ENCODE data around the gene TCF3.

Gene TCF3

GRCh38 chr19:1613146-1613545 is 39.3 kb downstream of the TCF3 start:
- peaks cover 37% of the 10 kb centered on the region for H3K4me1 ChIP-seq (ENCODE audit: insufficient read depth, insufficient read length)
- no peak for TF ChIP-seq ZNF274 (IDR thresholded peaks at IDR 0.05; ENCODE audit: low read depth, low read length)
- no peak for TF ChIP-seq SUZ12 (IDR thresholded peaks at IDR 0.05; ENCODE audit: extremely low read depth, insufficient read depth, insufficient read length)
- no peak overlapping the region for H3K4me3 ChIP-seq (ENCODE audit: insufficient read length, low read depth)
- no peaks in the 10 kb centered on the region for H3K27me3 ChIP-seq (ENCODE audit: insufficient read depth, insufficient read length)
- H3K36me3 ChIP-seq (ENCODE audit: insufficient read depth, insufficient read length, low read length), result peaks cover 90% of the 10 kb centered on the region
- peaks cover 18% of the 10 kb centered on the region; the same call in 1 of the 2 replicates for H3K9me3 ChIP-seq (ENCODE audit: insufficient read depth, low read length)
- no peak for DNase-seq (ENCODE audit: low read depth, low spot score)
- no peak overlapping the region for H3K9ac ChIP-seq (ENCODE audit: insufficient read length, low read depth)

- H3K9me3 ChIP-seq (ENCODE audit: insufficient read depth, low read length), result peaks cover 15% of the 10 kb centered on the region; the same call in 1 of the 2 replicates
- no peak overlapping the region for H3K4me3 ChIP-seq (ENCODE audit: insufficient read length, low read depth)
- H3K9ac ChIP-seq (ENCODE audit: insufficient read length, low read depth), result no peak overlapping the region
- no peak for TF ChIP-seq SUZ12 (IDR thresholded peaks at IDR 0.05; ENCODE audit: extremely low read depth, insufficient read depth, insufficient read length)
- no peak for TF ChIP-seq ZNF274 (IDR thresholded peaks at IDR 0.05; ENCODE audit: low read depth, low read length)
- no peak for TF ChIP-seq YY1 (IDR thresholded peaks at IDR 0.05; ENCODE audit: insufficient read depth, insufficient read length)
- peaks cover 37% of the 10 kb centered on the region for H3K4me1 ChIP-seq (ENCODE audit: insufficient read depth, insufficient read length)
- DNase-seq (ENCODE audit: low read depth, low spot score), result no peak
- no peaks in the 10 kb centered on the region for H3K27me3 ChIP-seq (ENCODE audit: insufficient read depth, insufficient read length)
- peaks cover 83% of the 10 kb centered on the region for H3K36me3 ChIP-seq (ENCODE audit: insufficient read depth, insufficient read length, low read length)
Measured at GRCh38 chr19:1612114-1613086, 40.0 kb downstream of the TCF3 start.

GRCh38 chr19:1611353-1611752 is 41.1 kb downstream of the TCF3 start:
- H3K9ac ChIP-seq (ENCODE audit: insufficient read length, low read depth), result peak overlapping the region; percentile 21
- no peaks in the 10 kb centered on the region for H3K27me3 ChIP-seq (ENCODE audit: insufficient read depth, insufficient read length)
- peaks cover 37% of the 10 kb centered on the region for H3K4me1 ChIP-seq (ENCODE audit: insufficient read depth, insufficient read length)
- peaks cover 72% of the 10 kb centered on the region for H3K36me3 ChIP-seq (ENCODE audit: insufficient read depth, insufficient read length, low read length)
- TF ChIP-seq SUZ12 (IDR thresholded peaks at IDR 0.05; ENCODE audit: extremely low read depth, insufficient read depth, insufficient read length), result no peak
- no peak for TF ChIP-seq ZNF274 (IDR thresholded peaks at IDR 0.05; ENCODE audit: low read depth, low read length)
- no peak for TF ChIP-seq YY1 (IDR thresholded peaks at IDR 0.05; ENCODE audit: insufficient read depth, insufficient read length)
- peaks cover 7% of the 10 kb centered on the region; the same call in 1 of the 2 replicates for H3K9me3 ChIP-seq (ENCODE audit: insufficient read depth, low read length)
- no peak overlapping the region for H3K4me3 ChIP-seq (ENCODE audit: insufficient read length, low read depth)
- DNase-seq (ENCODE audit: low read depth, low spot score), result no peak

DNA sequence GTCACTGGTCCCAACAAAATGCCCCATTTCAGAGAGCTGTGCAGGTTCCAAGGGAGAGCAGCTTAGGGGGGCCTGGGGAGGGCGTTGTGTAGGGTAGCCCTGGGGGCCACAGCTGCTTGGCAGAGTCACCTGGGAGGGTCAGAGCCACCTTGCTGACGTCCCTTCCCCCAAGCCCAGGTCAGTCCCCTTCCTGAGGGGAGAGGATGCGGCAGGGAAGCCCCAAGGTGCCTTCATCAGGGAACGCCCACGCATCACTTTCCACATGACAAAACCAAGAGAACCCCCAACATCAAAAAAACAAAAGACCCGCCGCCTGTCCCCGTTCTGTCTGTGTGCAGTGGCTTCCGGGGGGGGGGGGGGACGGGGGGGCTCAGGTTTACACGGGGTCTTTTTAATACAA is 41.8 kb downstream of the TCF3 start:
- TF ChIP-seq YY1 (IDR thresholded peaks at IDR 0.05; ENCODE audit: insufficient read depth, insufficient read length) (no peak), ZNF274 (IDR thresholded peaks at IDR 0.05; ENCODE audit: low read depth, low read length) (no peak), SUZ12 (IDR thresholded peaks at IDR 0.05; ENCODE audit: extremely low read depth, insufficient read depth, insufficient read length) (no peak)
- no peak overlapping the region for H3K4me3 ChIP-seq (ENCODE audit: insufficient read length, low read depth)
- 0 out of 2 replicates have a peak, but pooled peaks cover under 1% of the 10 kb centered on the region for H3K9me3 ChIP-seq (ENCODE audit: insufficient read depth, low read length)
- peaks cover 37% of the 10 kb centered on the region for H3K4me1 ChIP-seq (ENCODE audit: insufficient read depth, insufficient read length)
- no peaks in the 10 kb centered on the region for H3K27me3 ChIP-seq (ENCODE audit: insufficient read depth, insufficient read length)
- DNase-seq (ENCODE audit: low read depth, low spot score), result no peak
- peaks cover 66% of the 10 kb centered on the region for H3K36me3 ChIP-seq (ENCODE audit: insufficient read depth, insufficient read length, low read length)
- no peak overlapping the region for H3K9ac ChIP-seq (ENCODE audit: insufficient read length, low read depth)

DNA sequence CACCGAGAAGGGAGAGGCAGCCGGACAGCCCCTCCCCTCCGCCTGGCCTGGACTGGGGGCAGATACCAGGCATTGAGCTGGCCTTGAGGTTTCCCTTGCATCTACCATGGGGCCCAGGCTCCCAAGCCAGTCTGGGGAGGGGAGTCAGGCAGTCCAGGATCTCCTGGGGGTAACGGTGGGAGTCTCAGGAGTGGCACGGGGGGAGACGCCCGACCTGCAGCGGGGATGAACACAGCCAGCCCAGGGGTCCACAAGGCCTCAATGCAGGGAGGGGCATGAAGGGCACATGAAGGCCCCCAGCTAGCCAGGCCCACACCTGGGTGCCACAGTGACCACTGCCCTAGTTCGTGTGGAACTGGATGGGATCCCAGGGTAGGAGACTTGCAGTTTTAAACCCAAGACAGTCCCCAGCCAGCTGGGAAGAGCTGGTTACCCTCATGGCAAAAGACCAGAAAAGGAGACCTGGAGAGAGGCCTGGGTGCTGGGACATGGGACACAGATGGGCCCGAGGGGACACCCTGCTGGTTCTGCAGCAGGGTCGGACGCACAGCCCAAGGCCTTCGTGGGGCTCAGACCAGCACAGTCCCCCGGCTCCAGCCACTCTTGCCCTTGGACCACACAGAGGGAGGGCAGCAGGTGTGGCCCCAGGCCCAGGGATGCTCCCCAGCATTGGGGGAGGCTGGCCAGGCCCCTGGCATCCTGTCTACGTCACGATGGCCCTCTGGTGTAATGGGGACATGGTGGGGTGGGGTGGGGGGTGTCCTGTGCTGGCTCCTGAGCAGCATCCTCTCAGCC is 42.5 kb downstream of the TCF3 start:
- Histone ChIP-seq H3K36me3 (ENCODE audit: insufficient read depth, insufficient read length, low read length) (peaks cover 59% of the 10 kb centered on the region), H3K9ac (ENCODE audit: insufficient read length, low read depth) (peak overlapping the region; percentile 58), H3K27me3 (ENCODE audit: insufficient read depth, insufficient read length) (no peaks in the 10 kb centered on the region), H3K4me3 (ENCODE audit: insufficient read length, low read depth) (no peak overlapping the region), H3K4me1 (ENCODE audit: insufficient read depth, insufficient read length) (peaks cover 34% of the 10 kb centered on the region), H3K9me3 (ENCODE audit: insufficient read depth, low read length) (no peaks in the 10 kb centered on the region)
- DNase-seq (ENCODE audit: low read depth, low spot score), result no peak
- TF ChIP-seq YY1 (IDR thresholded peaks at IDR 0.05; ENCODE audit: insufficient read depth, insufficient read length) (no peak), ZNF274 (IDR thresholded peaks at IDR 0.05; ENCODE audit: low read depth, low read length) (no peak), SUZ12 (IDR thresholded peaks at IDR 0.05; ENCODE audit: extremely low read depth, insufficient read depth, insufficient read length) (no peak)

DNA sequence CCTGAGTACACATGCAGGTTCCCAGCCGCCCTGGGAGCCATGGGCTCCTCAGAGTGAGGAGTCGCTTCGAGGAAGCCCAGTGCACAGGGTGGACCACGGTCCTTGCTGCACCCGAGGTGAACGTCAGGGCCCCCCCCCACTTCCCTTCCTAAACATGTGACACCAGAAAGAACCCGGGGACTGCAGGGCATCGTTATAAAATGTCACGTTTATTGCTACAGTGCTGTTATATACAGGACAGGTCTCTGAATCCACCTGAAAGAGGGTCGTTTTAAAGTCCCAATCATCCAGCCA is 43.4 kb downstream of the TCF3 start:
- Histone ChIP-seq H3K9ac (ENCODE audit: insufficient read length, low read depth) (no peak overlapping the region), H3K36me3 (ENCODE audit: insufficient read depth, insufficient read length, low read length) (peaks cover 51% of the 10 kb centered on the region), H3K9me3 (ENCODE audit: insufficient read depth, low read length) (no peaks in the 10 kb centered on the region), H3K27me3 (ENCODE audit: insufficient read depth, insufficient read length) (no peaks in the 10 kb centered on the region), H3K4me1 (ENCODE audit: insufficient read depth, insufficient read length) (peaks cover 31% of the 10 kb centered on the region), H3K4me3 (ENCODE audit: insufficient read length, low read depth) (no peak overlapping the region)
- TF ChIP-seq YY1 (IDR thresholded peaks at IDR 0.05; ENCODE audit: insufficient read depth, insufficient read length) (no peak), SUZ12 (IDR thresholded peaks at IDR 0.05; ENCODE audit: extremely low read depth, insufficient read depth, insufficient read length) (no peak), ZNF274 (IDR thresholded peaks at IDR 0.05; ENCODE audit: low read depth, low read length) (no peak)
- no peak for DNase-seq (ENCODE audit: low read depth, low spot score)
